Hepatocyte (in vitro differentiated cells): ENCODE measurements around the gene ABL1. TPM values are rescaled to one million over a fixed set of nuclear protein-coding genes. Genes with fewer than 3 reads are reported as not detected.

Source experiments
- DNase-seq: peaks from one replicate; pipeline ENCODE4 v3.0.0-alpha.2; 2016; ENCODE audit warnings: low spot score
- H2AFZ ChIP-seq: fragments of 200-600 bp; sonication (generic); 2 replicates; pipeline ENCODE4 v1.6.0; 2016; ENCODE audit warnings: antibody characterized with exemption, mild to moderate bottlenecking
- H3K27ac ChIP-seq: fragments of 200-600 bp; sonication (generic); 2 replicates; pipeline ENCODE4 v1.5.1; 2016; ENCODE audit warnings: mild to moderate bottlenecking
- H3K27me3 ChIP-seq: fragments of 200-600 bp; sonication (generic); 2 replicates; pipeline ENCODE4 v1.6.1; 2016
- H3K36me3 ChIP-seq: fragments of 200-600 bp; sonication (generic); replicated peaks from 2 replicates; pipeline ENCODE4 v1.5.1; 2016; ENCODE audit warnings: low read depth; ENCODE audit not compliant: insufficient read depth
- H3K4me1 ChIP-seq: fragments of 200-600 bp; sonication (generic); 2 replicates; pipeline ENCODE4 v1.5.1; 2016; ENCODE audit warnings: mild to moderate bottlenecking, moderate library complexity; ENCODE audit not compliant: insufficient read depth
- H3K4me2 ChIP-seq: fragments of 200-600 bp; sonication (generic); 2 replicates; pipeline ENCODE4 v1.6.0; 2016
- H3K4me3 ChIP-seq: fragments of 200-600 bp; sonication (generic); 2 replicates; pipeline ENCODE4 v1.5.1; 2016; ENCODE audit warnings: mild to moderate bottlenecking
- H3K79me2 ChIP-seq: fragments of 200-600 bp; sonication (generic); 2 replicates; pipeline ENCODE4 v1.6.0; 2017; ENCODE audit warnings: mild to moderate bottlenecking
- H3K9me2 ChIP-seq: fragments of 200-600 bp; sonication (generic); replicated peaks from 2 replicates; pipeline ENCODE4 v1.6.0; 2017; ENCODE audit warnings: mild to moderate bottlenecking; ENCODE audit not compliant: insufficient read depth
- H3K9me3 ChIP-seq: fragments of 200-600 bp; sonication (generic); 2 replicates; pipeline ENCODE4 v1.5.1; 2016; ENCODE audit warnings: low read depth, mild to moderate bottlenecking
- H4K20me1 ChIP-seq: fragments of 200-600 bp; sonication (generic); 2 replicates; pipeline ENCODE4 v1.6.0; 2016; ENCODE audit warnings: mild to moderate bottlenecking; ENCODE audit not compliant: insufficient read depth, poor library complexity, severe bottlenecking
- EZH2 ChIP-seq: fragments of 200-600 bp; sonication (generic); IDR thresholded peaks from 2 replicates; pipeline ENCODE4 v1.6.1; 2016; ENCODE audit warnings: antibody characterized with exemption, mild to moderate bottlenecking, borderline replicate concordance
- EZH2phosphoT487 ChIP-seq: fragments of 200-600 bp; sonication (generic); IDR thresholded peaks from one replicate; pipeline ENCODE4 v1.6.1; 2018; ENCODE audit warnings: antibody characterized with exemption, mild to moderate bottlenecking, low read depth, moderate library complexity; ENCODE audit not compliant: unreplicated experiment, severe bottlenecking
- WGBS: methylation state at CpG from one replicate; pipeline ENCODE4 v1.1.6; 2016; ENCODE audit warnings: low lambda C conversion rate; ENCODE audit errors: missing lambda C conversion rate; 5-methylcytosine and 5-hydroxymethylcytosine counted together
- polyA plus RNA-seq: library from polyadenylated mRNA; unstranded; fragments of >200 nt; fragmentation: Nextera tagmentation; extraction: Ambion mirVana; gene quantifications from 2 replicates; pipeline ENCODE4 v1.2.1, GENCODE V29; 2016
- total RNA-seq: library from RNA; depleted of rRNA; stranded (reverse); fragments of >200 nt; gene quantifications from 2 replicates; pipeline ENCODE4 v1.2.3, GENCODE V29; 2014
- TF ChIP-seq, protein P1 (sequence below): fragments of 200-600 bp; sonication (generic); IDR thresholded peaks from 2 replicates; pipeline ENCODE4 v1.5.1; 2016; ENCODE audit warnings: antibody characterized with exemption, mild to moderate bottlenecking; ENCODE audit not compliant: poor library complexity

Gene ABL1
- total and polyA plus RNA-seq, 2 experiments from 2014 or later, result 43.2 to 46.6 TPM

DNA sequence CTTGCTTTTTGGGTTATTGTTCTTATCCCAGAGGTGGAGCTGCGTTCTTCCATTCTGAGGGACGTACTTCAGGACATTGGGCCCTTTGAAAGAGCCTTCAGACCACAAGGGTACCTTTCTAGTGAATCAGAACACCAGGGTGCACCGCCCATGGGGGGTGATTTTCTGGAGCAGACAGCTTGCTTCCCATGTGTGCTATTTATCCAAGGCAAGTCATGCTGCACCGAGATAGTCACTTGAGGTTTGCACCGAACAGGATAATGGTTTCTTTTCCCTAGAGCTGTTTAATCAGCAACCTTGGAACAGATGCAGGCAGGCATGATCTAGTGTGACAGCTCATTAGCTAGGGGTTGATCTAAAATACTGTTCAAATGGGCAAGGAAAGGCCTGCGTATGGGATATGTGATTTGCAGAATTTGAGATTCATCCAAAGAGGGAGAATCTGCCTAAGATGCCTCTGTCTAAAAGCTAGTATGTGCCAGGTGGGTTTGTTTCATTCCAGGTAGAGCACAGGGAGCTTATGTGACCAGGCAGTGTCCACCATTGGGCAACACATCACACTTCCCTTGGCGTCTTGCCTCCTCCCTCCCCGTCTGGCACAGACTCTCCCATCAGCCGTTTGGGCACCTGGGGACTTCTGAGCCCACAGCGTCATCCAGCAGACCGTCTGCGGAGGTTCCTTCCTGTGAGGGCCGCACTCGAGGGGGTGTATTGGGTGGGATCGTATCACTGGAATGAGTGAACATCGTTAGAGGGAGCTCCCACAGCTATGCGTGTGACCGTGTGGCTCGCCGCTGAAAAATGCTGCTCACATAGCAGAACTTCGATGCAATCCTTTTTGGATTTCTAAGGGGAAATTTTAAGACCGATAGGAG lies 23.0 kb downstream of the ABL1 start:
- H3K9me2 ChIP-seq, result no peaks in the 10 kb centered on the region
- no peaks in the 10 kb centered on the region for H3K27me3 ChIP-seq
- H3K36me3 ChIP-seq, result no peaks in the 10 kb centered on the region
- WGBS, result 78% methylated on average over 22 of the region's 22 CpGs
- peak overlapping the region; percentile 15 for H3K27ac ChIP-seq
- H2AFZ ChIP-seq, result no peak overlapping the region
- TF ChIP-seq EZH2phosphoT487 (no peak), EZH2 (no peak)
- TF ChIP-seq, protein P1, sequence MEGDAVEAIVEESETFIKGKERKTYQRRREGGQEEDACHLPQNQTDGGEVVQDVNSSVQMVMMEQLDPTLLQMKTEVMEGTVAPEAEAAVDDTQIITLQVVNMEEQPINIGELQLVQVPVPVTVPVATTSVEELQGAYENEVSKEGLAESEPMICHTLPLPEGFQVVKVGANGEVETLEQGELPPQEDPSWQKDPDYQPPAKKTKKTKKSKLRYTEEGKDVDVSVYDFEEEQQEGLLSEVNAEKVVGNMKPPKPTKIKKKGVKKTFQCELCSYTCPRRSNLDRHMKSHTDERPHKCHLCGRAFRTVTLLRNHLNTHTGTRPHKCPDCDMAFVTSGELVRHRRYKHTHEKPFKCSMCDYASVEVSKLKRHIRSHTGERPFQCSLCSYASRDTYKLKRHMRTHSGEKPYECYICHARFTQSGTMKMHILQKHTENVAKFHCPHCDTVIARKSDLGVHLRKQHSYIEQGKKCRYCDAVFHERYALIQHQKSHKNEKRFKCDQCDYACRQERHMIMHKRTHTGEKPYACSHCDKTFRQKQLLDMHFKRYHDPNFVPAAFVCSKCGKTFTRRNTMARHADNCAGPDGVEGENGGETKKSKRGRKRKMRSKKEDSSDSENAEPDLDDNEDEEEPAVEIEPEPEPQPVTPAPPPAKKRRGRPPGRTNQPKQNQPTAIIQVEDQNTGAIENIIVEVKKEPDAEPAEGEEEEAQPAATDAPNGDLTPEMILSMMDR, result no peak
- H3K4me3 ChIP-seq, result no peak overlapping the region
- DNase-seq, result no peak
- no peaks in the 10 kb centered on the region for H3K9me3 ChIP-seq
- peaks cover 59% of the 10 kb centered on the region for H4K20me1 ChIP-seq
- no peak overlapping the region for H3K4me2 ChIP-seq
- H3K4me1 ChIP-seq, result peaks cover 9% of the 10 kb centered on the region
- peaks cover 92% of the 10 kb centered on the region for H3K79me2 ChIP-seq

DNA sequence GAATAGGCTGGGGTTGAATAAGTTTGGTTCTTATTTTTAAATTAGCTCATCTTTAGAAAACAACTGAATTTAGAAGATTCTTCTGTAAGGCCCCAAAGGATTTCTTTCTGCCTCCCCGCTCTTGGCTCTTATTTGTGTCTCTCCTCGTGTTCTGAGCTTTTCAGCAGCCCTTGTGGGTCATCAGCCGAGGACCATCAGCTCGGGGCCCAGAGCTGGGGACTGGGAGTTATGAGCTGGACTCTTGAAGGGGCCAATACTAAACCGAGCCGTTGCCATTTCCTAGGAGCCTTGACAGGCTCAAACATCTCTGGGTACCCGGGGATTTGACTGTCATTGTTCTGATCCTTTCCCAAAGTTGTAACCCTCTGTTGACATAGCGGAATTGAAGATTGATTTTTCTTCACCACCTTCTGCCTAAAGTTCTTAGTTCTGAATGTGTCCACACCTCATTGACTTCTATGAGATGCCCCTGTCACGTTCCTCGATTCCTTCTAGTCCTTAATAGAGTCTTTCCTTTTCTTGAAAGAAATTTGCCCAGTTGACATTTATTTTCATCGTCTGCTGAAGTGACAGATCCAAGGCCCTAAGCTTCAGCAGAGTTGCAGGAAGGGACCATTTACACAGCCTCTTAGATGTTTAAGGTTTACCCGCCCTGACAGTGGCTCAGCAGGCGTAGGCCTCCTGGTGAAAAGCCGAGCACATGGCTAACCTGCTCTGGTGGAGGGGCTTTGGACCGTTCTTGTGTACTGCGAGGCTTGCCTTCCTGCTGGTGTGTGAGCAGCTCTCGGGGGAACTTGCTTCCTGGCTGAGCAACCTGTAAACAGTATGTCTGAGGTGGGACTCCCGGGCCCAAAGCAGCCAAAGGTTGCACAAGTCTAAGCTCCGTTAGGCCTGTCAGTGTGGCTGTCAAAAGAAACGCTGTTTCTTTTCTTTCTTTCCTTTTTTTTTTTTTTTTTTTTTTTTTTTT lies 24.0 kb downstream of the ABL1 start:
- no peak for TF ChIP-seq EZH2phosphoT487
- TF ChIP-seq EZH2, result no peak
- TF ChIP-seq, protein P1, result no peak
- no peak overlapping the region for H3K4me2 ChIP-seq
- no peak overlapping the region for H3K4me3 ChIP-seq
- H4K20me1 ChIP-seq, result peaks cover 62% of the 10 kb centered on the region
- no peak overlapping the region for H2AFZ ChIP-seq
- no peaks in the 10 kb centered on the region for H3K27me3 ChIP-seq
- WGBS, result 78% methylated on average over 19 of the region's 20 CpGs
- H3K36me3 ChIP-seq, result no peaks in the 10 kb centered on the region
- no peaks in the 10 kb centered on the region for H3K9me3 ChIP-seq
- no peak for DNase-seq
- peaks cover 88% of the 10 kb centered on the region for H3K79me2 ChIP-seq
- peaks cover 9% of the 10 kb centered on the region for H3K4me1 ChIP-seq
- peak overlapping the region; percentile 15 for H3K27ac ChIP-seq
- no peaks in the 10 kb centered on the region for H3K9me2 ChIP-seq

DNA sequence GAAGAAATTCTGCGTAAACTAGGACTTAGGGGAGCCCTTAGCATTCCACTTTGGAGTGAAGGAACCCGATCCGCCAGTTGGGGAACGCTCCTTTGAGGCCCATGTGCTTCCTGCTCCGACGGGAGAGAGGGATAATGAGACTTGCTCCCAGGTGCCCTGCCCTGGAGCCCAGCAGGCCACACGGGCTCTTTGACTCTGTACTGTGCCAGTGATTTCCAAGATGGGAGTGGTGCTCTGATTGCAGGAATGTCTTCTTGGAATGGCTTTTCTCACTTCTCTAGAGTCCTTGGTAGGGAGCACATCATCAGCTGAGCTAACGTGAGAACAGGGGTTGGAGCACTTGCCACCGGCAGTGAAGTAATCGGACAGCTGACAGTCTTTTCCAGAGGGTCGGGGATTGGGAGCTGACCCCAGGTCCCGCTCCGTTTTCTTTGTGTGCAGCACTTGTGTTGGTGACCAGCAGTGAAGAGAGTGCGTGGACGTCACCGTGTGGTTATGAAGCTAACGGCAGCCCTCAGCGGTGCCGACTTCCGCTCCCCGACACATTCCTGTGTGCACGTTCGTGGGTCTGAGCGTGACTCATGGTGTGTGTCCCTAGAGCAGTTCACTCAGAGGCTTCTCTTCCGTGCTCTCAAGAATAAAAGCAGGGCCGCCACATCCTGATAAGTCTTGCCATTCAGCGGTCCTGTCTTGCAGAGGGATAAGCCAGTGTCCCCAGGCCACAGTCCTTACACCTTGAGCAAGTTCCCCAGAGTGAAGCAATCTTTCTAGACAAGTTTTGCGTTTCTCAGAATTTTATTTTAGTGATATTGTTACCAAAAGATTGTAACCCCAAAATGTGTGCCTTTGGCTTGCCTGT lies 25.6 kb downstream of the ABL1 start:
- Histone ChIP-seq H3K9me3 (no peaks in the 10 kb centered on the region), H3K27ac (peak overlapping the region; percentile 38), H3K79me2 (peaks cover 81% of the 10 kb centered on the region), H2AFZ (no peak overlapping the region), H3K4me1 (peaks cover 9% of the 10 kb centered on the region), H3K27me3 (no peaks in the 10 kb centered on the region), H3K36me3 (no peaks in the 10 kb centered on the region), H4K20me1 (peaks cover 65% of the 10 kb centered on the region), H3K4me2 (peak overlapping the region; percentile 21), H3K4me3 (no peak overlapping the region), H3K9me2 (no peaks in the 10 kb centered on the region)
- DNase-seq, result peak; percentile 81
- TF ChIP-seq, protein P1, result peak; percentile 22
- no peak for TF ChIP-seq EZH2
- 62% methylated on average over 28 of the region's 28 CpGs for WGBS
